Esophagus squamous epithelium (tissue), 4 donors: ENCODE data around the gene SIRPB2.

Source experiments
- CTCF ChIP-seq, 6 experiments: fragments of 450-650 bp in 4 of 6; fragments of 200-600 bp in 2 of 6; sonication (generic) in 2 of 6; IDR thresholded peaks; one replicate each; pipeline ENCODE4 v1.5.1; 2016 to 2019; ENCODE audit warnings: antibody characterized with exemption in 6 of 6, mild to moderate bottlenecking in 4 of 6, moderate library complexity in 4 of 6
- POLR2A ChIP-seq, 4 donors: fragments of 450-650 bp; IDR thresholded peaks; one replicate each; pipeline ENCODE4 v1.6.1; 2017; ENCODE audit warnings: antibody characterized with exemption in 4 of 4, mild to moderate bottlenecking in 4 of 4, moderate library complexity in 3 of 4

GRCh38 chr20:1474325-1474724, 16.9 kb downstream of the SIRPB2 start:
- TF ChIP-seq CTCF (IDR thresholded peaks at IDR 0.05) (no peak), POLR2A (IDR thresholded peaks at IDR 0.05) (no peak)
